ENCODE data around the gene MC3R.

DNA sequence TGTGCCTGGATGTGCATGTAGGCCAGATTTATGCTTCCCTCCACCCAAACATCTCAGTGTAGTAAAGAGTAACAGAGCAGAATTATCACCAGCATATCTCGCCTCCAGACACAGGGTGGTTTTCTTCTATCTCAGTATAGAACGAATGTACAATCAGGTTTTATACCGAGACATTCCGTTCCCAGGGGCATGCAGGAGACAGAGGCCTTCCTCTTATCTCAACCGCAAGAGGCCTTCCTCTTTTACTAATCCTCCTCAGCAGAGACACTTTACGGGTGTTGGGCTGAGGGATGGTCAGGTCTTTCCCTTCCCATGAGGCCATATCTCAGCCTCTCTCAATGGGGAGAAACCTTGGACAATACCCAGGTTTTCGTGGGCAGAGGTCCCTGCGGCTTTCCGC lies 36.4 kb upstream of the MC3R start:
- TF ChIP-seq CTCF (IDR thresholded peaks at IDR 0.05; ENCODE audit: insufficient read depth, low read length) (no peak), POLR2AphosphoS5 (IDR thresholded peaks at IDR 0.05; ENCODE audit: low read depth) (no peak), REST (IDR thresholded peaks at IDR 0.05; ENCODE audit: insufficient replicate concordance, low read depth) (no peak), GABPA (IDR thresholded peaks at IDR 0.05; ENCODE audit: low read depth) (no peak)
